WTC11 (cell line): ENCODE results near the gene CMKLR1.

Source experiments
- ESRRA ChIP-seq: sonication (generic); formaldehyde crosslinking; IDR thresholded peaks from 2 replicates; pipeline ENCODE4 v1.8.1; 2022; ENCODE audit warnings: mild to moderate bottlenecking, missing genetic modification reagents, borderline replicate concordance
- TF ChIP-seq, protein P1 (sequence below): fragments of 200-600 bp; IDR thresholded peaks from 2 replicates; pipeline ENCODE4 v1.8.0; 2022; ENCODE audit warnings: antibody characterized with exemption

DNA sequence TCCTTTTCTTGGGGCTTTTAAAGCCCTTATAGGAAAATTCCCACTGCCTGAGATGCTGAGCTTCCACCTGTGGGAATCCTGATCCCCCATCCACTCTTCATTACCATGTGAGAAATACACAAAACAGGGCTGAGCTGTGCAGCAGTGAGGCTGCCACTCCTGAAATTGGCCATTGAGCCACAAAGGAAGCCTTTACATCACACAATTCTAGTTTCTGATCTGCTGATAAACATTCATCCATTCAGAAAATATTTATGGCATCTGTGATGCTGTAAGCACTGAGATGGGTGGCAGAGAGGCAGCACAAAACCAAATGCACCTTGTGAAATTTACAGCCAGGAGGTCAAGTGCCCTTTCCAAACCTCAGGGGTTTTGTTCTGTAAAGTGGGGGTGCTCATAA is 26.2 kb upstream of the CMKLR1 start:
- TF ChIP-seq, protein P1, sequence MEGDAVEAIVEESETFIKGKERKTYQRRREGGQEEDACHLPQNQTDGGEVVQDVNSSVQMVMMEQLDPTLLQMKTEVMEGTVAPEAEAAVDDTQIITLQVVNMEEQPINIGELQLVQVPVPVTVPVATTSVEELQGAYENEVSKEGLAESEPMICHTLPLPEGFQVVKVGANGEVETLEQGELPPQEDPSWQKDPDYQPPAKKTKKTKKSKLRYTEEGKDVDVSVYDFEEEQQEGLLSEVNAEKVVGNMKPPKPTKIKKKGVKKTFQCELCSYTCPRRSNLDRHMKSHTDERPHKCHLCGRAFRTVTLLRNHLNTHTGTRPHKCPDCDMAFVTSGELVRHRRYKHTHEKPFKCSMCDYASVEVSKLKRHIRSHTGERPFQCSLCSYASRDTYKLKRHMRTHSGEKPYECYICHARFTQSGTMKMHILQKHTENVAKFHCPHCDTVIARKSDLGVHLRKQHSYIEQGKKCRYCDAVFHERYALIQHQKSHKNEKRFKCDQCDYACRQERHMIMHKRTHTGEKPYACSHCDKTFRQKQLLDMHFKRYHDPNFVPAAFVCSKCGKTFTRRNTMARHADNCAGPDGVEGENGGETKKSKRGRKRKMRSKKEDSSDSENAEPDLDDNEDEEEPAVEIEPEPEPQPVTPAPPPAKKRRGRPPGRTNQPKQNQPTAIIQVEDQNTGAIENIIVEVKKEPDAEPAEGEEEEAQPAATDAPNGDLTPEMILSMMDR, result no peak
- no peak for TF ChIP-seq ESRRA (CRISPR knock-in tag)
